GM12878 (cell line): ENCODE measurements around the gene SMIM22. TPM values are rescaled to one million over a fixed set of nuclear protein-coding genes. Genes with fewer than 3 reads are reported as not detected.

Experiments
- ATAC-seq: fragments of 200-7000 bp; cut with Tn5 transposase; 3 replicates; pipeline ENCODE4 v1.9.1; 2020; ENCODE audit warnings: mild to moderate bottlenecking, moderate library complexity
- BruUV-seq: library from RNA; stranded (reverse); fragments of 400-500 nt; replicated peaks from 2 replicates; lab custom pipeline; 2021; lab: Mats Ljungman, UMichigan
- CTCF ChIA-PET: fragments of 300-600 bp; sonication (Branson Sonifier 250); formaldehyde crosslinking; extraction: SDS; loops from one replicate; lab custom pipeline; 2021; ENCODE audit warnings: inconsistent platforms; lab: Yijun Ruan, JAX
- POLR2A ChIA-PET: fragments of 350-600 bp; formaldehyde crosslinking; extraction: SDS; loops from one replicate; lab custom pipeline; 2021; ENCODE audit warnings: inconsistent platforms; lab: Charles Lee
- RAD21 ChIA-PET: fragments of 300-600 bp; sonication (Branson Sonifier 250); formaldehyde crosslinking; loops from one replicate; lab custom pipeline; 2023; ENCODE audit warnings: antibody characterized with exemption; ENCODE audit not compliant: unreplicated experiment; lab: Charles Lee
- SMC1A ChIA-PET: fragments of 300-600 bp; sonication (Branson Sonifier 250); formaldehyde crosslinking; loops from one replicate; lab custom pipeline; 2023; ENCODE audit not compliant: unreplicated experiment, uncharacterized antibody; lab: Charles Lee
- DNase-seq: peaks from one replicate; pipeline ENCODE4 v3.0.0-alpha.2; 2011; ENCODE audit warnings: low read depth, low spot score
- FAIRE-seq: peaks from 3 replicates; lab custom pipeline; 2011; peaks lifted over from hg19 to GRCh38; lab: Jason Lieb, UNC
- H2AFZ ChIP-seq: 2 replicates; pipeline ENCODE4 v1.6.0; 2011; ENCODE audit warnings: low read depth, low read length, control low read depth; ENCODE audit not compliant: control insufficient read depth
- H3K27ac ChIP-seq: 2 replicates; pipeline ENCODE4 v1.5.1; 2011; ENCODE audit warnings: control low read depth; ENCODE audit not compliant: control insufficient read depth, insufficient read depth
- H3K27me3 ChIP-seq, 2 experiments: replicated peaks in 1 of 2; 2 replicates each; pipeline versions ENCODE4 v1.6.0 to v1.6.1; 2011; ENCODE audit warnings: low read length in 1 of 2; ENCODE audit not compliant: control insufficient read depth in 2 of 2, insufficient read depth in 2 of 2
- H3K36me3 ChIP-seq, 2 experiments: 2 replicates each; pipeline ENCODE4 v1.5.1; 2011; ENCODE audit warnings: low read length in 1 of 2; ENCODE audit not compliant: control insufficient read depth in 2 of 2, insufficient read depth in 2 of 2
- H3K4me1 ChIP-seq: 2 replicates; pipeline ENCODE4 v1.6.1; 2011; ENCODE audit warnings: mild to moderate bottlenecking, low read length, moderate library complexity, mixed read lengths; ENCODE audit not compliant: control insufficient read depth, insufficient read depth
- H3K4me2 ChIP-seq: 2 replicates; pipeline ENCODE4 v1.6.0; 2011; ENCODE audit warnings: control low read depth; ENCODE audit not compliant: control insufficient read depth, insufficient read depth
- H3K4me3 ChIP-seq: fragments of 200-600 bp; sonication (generic); 2 replicates; pipeline ENCODE4 v1.5.1; 2016
- H3K79me2 ChIP-seq: 2 replicates; pipeline ENCODE4 v1.6.0; 2011; ENCODE audit warnings: low read length; ENCODE audit not compliant: control insufficient read depth, insufficient read depth
- H3K9ac ChIP-seq: 2 replicates; pipeline ENCODE4 v1.8.0; 2011; ENCODE audit warnings: low read length, control low read depth, mixed read lengths; ENCODE audit not compliant: control insufficient read depth, insufficient read depth
- H3K9me3 ChIP-seq: replicated peaks from 3 replicates; pipeline ENCODE4 v1.5.1; 2011; ENCODE audit warnings: mild to moderate bottlenecking, low read length; ENCODE audit not compliant: control insufficient read depth, insufficient read depth
- H4K20me1 ChIP-seq: 2 replicates; pipeline ENCODE4 v1.6.0; 2011; ENCODE audit not compliant: control insufficient read depth, insufficient read depth
- ATF2 ChIP-seq: IDR thresholded peaks from 2 replicates; pipeline ENCODE4 v1.6.1; 2012; ENCODE audit warnings: low read length, inconsistent platforms
- BCLAF1 ChIP-seq: fragments of 450-650 bp; IDR thresholded peaks from 2 replicates; pipeline ENCODE4 v1.6.1; 2017; ENCODE audit warnings: antibody characterized with exemption, mild to moderate bottlenecking, moderate library complexity
- BHLHE40 ChIP-seq, 2 experiments: fragments of 450-650 bp in 1 of 2; IDR thresholded peaks; 2 replicates each; pipeline ENCODE4 v1.6.1; 2011 to 2017; ENCODE audit warnings: low read depth in 2 of 2, borderline replicate concordance in 1 of 2, improper control_type of control experiment in 1 of 2, low read length in 1 of 2, mild to moderate bottlenecking in 1 of 2
- CBFB ChIP-seq: IDR thresholded peaks from 2 replicates; pipeline ENCODE4 v1.6.1; 2016; ENCODE audit warnings: antibody characterized with exemption, low read depth
- CBX3 ChIP-seq: fragments of 200-600 bp; sonication (generic); IDR thresholded peaks from 2 replicates; pipeline ENCODE4 v1.6.1; 2016; ENCODE audit warnings: low read depth, borderline replicate concordance
- FOS ChIP-seq: IDR thresholded peaks from 3 replicates; pipeline ENCODE4 v1.6.1; 2011; ENCODE audit warnings: borderline replicate concordance; ENCODE audit not compliant: insufficient read length; ENCODE audit errors: extremely low read depth
- JUNB ChIP-seq: IDR thresholded peaks from 2 replicates; pipeline ENCODE4 v1.6.1; 2016; ENCODE audit warnings: antibody characterized with exemption, mild to moderate bottlenecking
- NBN ChIP-seq: fragments of 450-650 bp; IDR thresholded peaks from 2 replicates; pipeline ENCODE4 v1.6.1; 2016
- POLR2AphosphoS2 ChIP-seq: IDR thresholded peaks from 2 replicates; pipeline ENCODE4 v1.6.1; 2011; ENCODE audit warnings: low read depth, mild to moderate bottlenecking, low read length, improper control_type of control experiment, moderate library complexity
- WGBS: methylation state at CpG from one replicate; pipeline ENCODE4 v1.1.6; 2016; ENCODE audit warnings: low lambda C conversion rate; ENCODE audit not compliant: insufficient replicate concordance, insufficient coverage; ENCODE audit errors: missing lambda C conversion rate; 5-methylcytosine and 5-hydroxymethylcytosine counted together
- in situ Hi-C: fragments of 300-500 bp; cut with MboI; formaldehyde crosslinking; loops from 9 replicates; pipeline ENCODE4 v1.14.3; 2018; ENCODE audit warnings: mixed read lengths
- intact Hi-C: fragments of 100-400 bp; cut with micrococcal nuclease; formaldehyde crosslinking; loops from one replicate; pipeline ENCODE4 v1.14.2; 2022; ENCODE audit not compliant: unreplicated experiment
- polyA plus RNA-seq, 11 experiments: library from polyadenylated mRNA; depleted of rRNA in 4 of 11; unstranded in 6 of 11; stranded (reverse) in 5 of 11; fragments of >200 nt; fragmentation: Nextera tagmentation in 4 of 11; fragmentation: Illumina TruSeq in 1 of 11; extraction: Ambion mirVana in 4 of 11; extraction: Trizol in 1 of 11; gene quantifications; 1 replicate in 1 of 11; 2 replicates in 10 of 11; pipeline versions ENCODE4 v1.2.1 to v1.2.3, GENCODE V29; 2011 to 2016; ENCODE audit warnings: inconsistent platforms in 2 of 11, missing spikeins in 2 of 11, low read depth in 1 of 11
- total RNA-seq, 4 experiments: library from RNA; depleted of rRNA in 3 of 4; stranded (reverse); fragments of >200 nt in 3 of 4; fragmentation: Illumina TruSeq in 1 of 4; extraction: Trizol in 1 of 4; gene quantifications; 2 replicates each; pipeline versions ENCODE4 v1.2.1 to v1.2.3, GENCODE V29; 2013 to 2021
- TF ChIP-seq, protein P1 (sequence below): fragments of 150-350 bp; IDR thresholded peaks from 2 replicates; pipeline ENCODE4 v1.6.1; 2014; ENCODE audit warnings: mild to moderate bottlenecking, low read depth, low read length
- TF ChIP-seq, protein P2 (sequence below): fragments of 450-650 bp; IDR thresholded peaks from 2 replicates; pipeline ENCODE4 v1.6.1; 2017; ENCODE audit warnings: low read depth, mild to moderate bottlenecking, moderate library complexity
- TF ChIP-seq, protein P3 (sequence below): IDR thresholded peaks from 2 replicates; pipeline ENCODE4 v1.6.1; 2011; ENCODE audit warnings: borderline replicate concordance, low read depth, mild to moderate bottlenecking, moderate library complexity, mixed read lengths, low read length; ENCODE audit not compliant: insufficient read depth; ENCODE audit errors: extremely low read length

Gene SMIM22
- total and polyA plus RNA-seq, 10 of the 15 experiments (the other 5 are each of a cell fraction or from before 2014, with no cell fraction given): 0.83 TPM; not detected in 9

GRCh38 chr16:4749700-4750257, 45.4 kb upstream of the SMIM22 start:
- Histone ChIP-seq H3K4me1 (peaks cover 12% of the 10 kb centered on the region), H3K79me2 (no peaks in the 10 kb centered on the region), H3K27me3 (no peaks in the 10 kb centered on the region), H3K27ac (no peak overlapping the region), H3K36me3 (peaks cover 4 to 14% of the 10 kb centered on the region in 2 experiments), H3K4me2 (no peak overlapping the region), H3K9ac (no peak overlapping the region; the same call in 1 of the 2 replicates), H2AFZ (no peak overlapping the region), H3K4me3 (no peak overlapping the region), H4K20me1 (no peaks in the 10 kb centered on the region), H3K9me3 (peaks cover under 1% of the 10 kb centered on the region; the same call in 1 of the 3 replicates)
- CTCF ChIA-PET: interaction anchor here (0.9 kb wide), 1 partner anchor 15 kb away, joined by 3 read pairs; the partner anchor contains the start of gene DNAAF8
- POLR2A ChIA-PET: interaction anchor here (0.5 to 1.6 kb wide), 3 partner anchors 12 to 122 kb away, joined by 3 to 5 read pairs (median 4); partner anchors contain the start of gene DNAAF8
- RAD21 ChIA-PET: interaction anchor here (1.2 kb wide), 1 partner anchor 19 kb away, joined by 3 read pairs; no protein-coding TSS in a partner anchor
- WGBS: 57% methylated on average over 10 of the region's 10 CpGs
- TF ChIP-seq ATF2 (peak; percentile 36; the same call in 1 of the 2 replicates), FOS (no peak), NBN (no peak), CBX3 (no peak), BHLHE40 (IDR thresholded peaks at IDR 0.05; ENCODE audit: borderline replicate concordance in 1 of 2, low read depth in 2 of 2, low read length in 1 of 2) (peak; percentile 62 to 81), CBFB (peak; percentile 43; the same call in 1 of the 2 replicates), POLR2AphosphoS2 (no peak), BCLAF1 (no peak), JUNB (peak; percentile 39; the same call in 1 of the 2 replicates)
- TF ChIP-seq, protein P1, sequence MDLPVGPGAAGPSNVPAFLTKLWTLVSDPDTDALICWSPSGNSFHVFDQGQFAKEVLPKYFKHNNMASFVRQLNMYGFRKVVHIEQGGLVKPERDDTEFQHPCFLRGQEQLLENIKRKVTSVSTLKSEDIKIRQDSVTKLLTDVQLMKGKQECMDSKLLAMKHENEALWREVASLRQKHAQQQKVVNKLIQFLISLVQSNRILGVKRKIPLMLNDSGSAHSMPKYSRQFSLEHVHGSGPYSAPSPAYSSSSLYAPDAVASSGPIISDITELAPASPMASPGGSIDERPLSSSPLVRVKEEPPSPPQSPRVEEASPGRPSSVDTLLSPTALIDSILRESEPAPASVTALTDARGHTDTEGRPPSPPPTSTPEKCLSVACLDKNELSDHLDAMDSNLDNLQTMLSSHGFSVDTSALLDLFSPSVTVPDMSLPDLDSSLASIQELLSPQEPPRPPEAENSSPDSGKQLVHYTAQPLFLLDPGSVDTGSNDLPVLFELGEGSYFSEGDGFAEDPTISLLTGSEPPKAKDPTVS: no peak
- TF ChIP-seq, protein P2, sequence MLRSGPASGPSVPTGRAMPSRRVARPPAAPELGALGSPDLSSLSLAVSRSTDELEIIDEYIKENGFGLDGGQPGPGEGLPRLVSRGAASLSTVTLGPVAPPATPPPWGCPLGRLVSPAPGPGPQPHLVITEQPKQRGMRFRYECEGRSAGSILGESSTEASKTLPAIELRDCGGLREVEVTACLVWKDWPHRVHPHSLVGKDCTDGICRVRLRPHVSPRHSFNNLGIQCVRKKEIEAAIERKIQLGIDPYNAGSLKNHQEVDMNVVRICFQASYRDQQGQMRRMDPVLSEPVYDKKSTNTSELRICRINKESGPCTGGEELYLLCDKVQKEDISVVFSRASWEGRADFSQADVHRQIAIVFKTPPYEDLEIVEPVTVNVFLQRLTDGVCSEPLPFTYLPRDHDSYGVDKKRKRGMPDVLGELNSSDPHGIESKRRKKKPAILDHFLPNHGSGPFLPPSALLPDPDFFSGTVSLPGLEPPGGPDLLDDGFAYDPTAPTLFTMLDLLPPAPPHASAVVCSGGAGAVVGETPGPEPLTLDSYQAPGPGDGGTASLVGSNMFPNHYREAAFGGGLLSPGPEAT: no peak
- TF ChIP-seq, protein P3, sequence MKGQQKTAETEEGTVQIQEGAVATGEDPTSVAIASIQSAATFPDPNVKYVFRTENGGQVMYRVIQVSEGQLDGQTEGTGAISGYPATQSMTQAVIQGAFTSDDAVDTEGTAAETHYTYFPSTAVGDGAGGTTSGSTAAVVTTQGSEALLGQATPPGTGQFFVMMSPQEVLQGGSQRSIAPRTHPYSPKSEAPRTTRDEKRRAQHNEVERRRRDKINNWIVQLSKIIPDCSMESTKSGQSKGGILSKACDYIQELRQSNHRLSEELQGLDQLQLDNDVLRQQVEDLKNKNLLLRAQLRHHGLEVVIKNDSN: peak; percentile 32
- intact Hi-C loops: no loop called here
- DNase-seq: no peak
- FAIRE-seq: no peak
- no TSS peak for BruUV-seq
- in situ Hi-C loops: no loop called here
- SMC1A ChIA-PET: no interaction called here
- ATAC-seq: peak; percentile 63
